ENCODE results near the gene FITM1. TPM values are rescaled to one million over a fixed set of nuclear protein-coding genes. Genes with fewer than 3 reads are reported as not detected.

The FITM1 gene
- total RNA-seq, 2 donors from 2014 or later = 2.0 TPM; not detected in 1

- intact Hi-C loops (cut with DNase I) = no loop called here
- Histone ChIP-seq H3K4me1 (replicated peaks) (no peaks in the 10 kb centered on the region), H3K27ac (no peak overlapping the region), H3K27me3 (replicated peaks; ENCODE audit: insufficient read depth) (no peaks in the 10 kb centered on the region), H3K4me3 (no peak overlapping the region), H3K36me3 (no peaks in the 10 kb centered on the region), H3K9me3 (no peaks in the 10 kb centered on the region)
- WGBS = 88% methylated on average over 2 of the region's 2 CpGs
- DNase-seq (ENCODE audit: low spot score) = no peak
- TF ChIP-seq CTCF (IDR thresholded peaks at IDR 0.05) (no peak), POLR2A (IDR thresholded peaks at IDR 0.05) (no peak), POLR2AphosphoS5 (IDR thresholded peaks at IDR 0.05) (no peak)
Measured at GRCh38 chr14:24088095-24088494, 42.4 kb upstream of the FITM1 start.

DNA sequence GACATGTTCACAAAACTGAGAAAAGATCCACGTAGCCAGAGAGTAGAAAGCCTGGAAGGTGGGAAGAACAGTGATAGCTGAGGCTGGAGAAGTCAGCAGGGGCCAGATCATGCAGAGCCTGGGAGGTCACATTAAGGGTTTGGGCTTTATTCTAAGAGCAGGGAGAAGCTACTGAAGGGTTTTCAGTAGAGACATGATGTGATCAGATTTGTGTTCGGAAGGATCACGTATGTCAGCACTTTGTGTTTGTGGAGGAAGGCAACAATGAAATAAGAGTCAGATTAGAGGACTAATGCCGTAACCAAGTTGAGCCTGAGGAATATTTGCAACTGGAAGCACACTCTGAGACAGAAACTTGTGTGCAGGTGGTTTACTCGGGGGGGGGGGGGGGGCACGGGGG, 40.6 kb upstream of the FITM1 start:
- Histone ChIP-seq H3K27ac (no peak overlapping the region), H3K9me3 (no peaks in the 10 kb centered on the region), H3K4me3 (no peak overlapping the region), H3K27me3 (replicated peaks; ENCODE audit: insufficient read depth) (no peaks in the 10 kb centered on the region), H3K36me3 (no peaks in the 10 kb centered on the region), H3K4me1 (replicated peaks) (no peaks in the 10 kb centered on the region)
- no peak for TF ChIP-seq CTCF (IDR thresholded peaks at IDR 0.05)
- no peak for TF ChIP-seq POLR2AphosphoS5 (IDR thresholded peaks at IDR 0.05)
- no peak for TF ChIP-seq POLR2A (IDR thresholded peaks at IDR 0.05)
- intact Hi-C loops (cut with DNase I) = loop anchor here (2.0 to 5.0 kb wide), 3 partner anchors 31 to 1588 kb away; no protein-coding TSS in a partner anchor
- DNase-seq (ENCODE audit: low spot score) = no peak
- WGBS = 84% methylated on average over 6 of the region's 6 CpGs

- intact Hi-C loops (cut with DNase I) = loop anchor here (5.0 kb wide), 2 partner anchors 80 to 1590 kb away; no protein-coding TSS in a partner anchor
- DNase-seq (ENCODE audit: low spot score) = no peak
Measured at GRCh38 chr14:24092110-24092504, 38.4 kb upstream of the FITM1 start.

DNA sequence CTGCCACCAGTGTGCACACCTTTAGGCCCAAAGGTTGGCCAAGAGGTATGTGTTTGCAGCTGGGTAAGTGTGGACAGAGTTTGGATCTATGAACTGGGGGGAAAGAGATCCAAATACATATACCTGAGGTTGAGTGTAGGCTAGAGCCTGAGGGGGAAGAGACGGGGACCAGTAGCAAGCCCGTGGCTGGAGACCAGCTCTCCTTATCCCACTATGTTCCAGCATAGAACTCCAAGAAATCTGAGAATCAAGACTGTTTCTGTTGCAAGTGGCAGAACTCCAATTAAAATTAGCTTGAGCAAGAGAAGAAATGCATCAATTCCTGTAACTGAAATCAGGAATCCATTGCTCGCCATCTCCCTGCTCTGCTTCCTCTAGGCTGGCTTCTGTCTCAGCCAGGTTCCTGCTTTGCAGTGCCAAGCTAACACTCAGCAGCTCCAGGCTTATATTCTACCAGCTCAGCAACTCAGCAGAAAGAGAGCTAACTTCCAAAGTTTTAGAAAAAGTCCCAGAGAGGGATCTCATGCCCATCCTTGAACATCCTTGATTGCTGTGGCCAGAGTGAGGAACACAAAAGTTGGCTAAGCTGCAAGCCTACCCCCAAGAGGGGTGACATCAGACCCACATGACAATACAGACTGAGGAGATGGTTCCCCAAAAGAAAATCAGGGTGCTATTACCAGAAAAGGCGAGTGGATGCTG, 37.8 kb upstream of the FITM1 start:
- Histone ChIP-seq H3K27ac (no peak overlapping the region), H3K4me3 (no peak overlapping the region), H3K27me3 (replicated peaks; ENCODE audit: insufficient read depth) (no peaks in the 10 kb centered on the region), H3K36me3 (no peaks in the 10 kb centered on the region), H3K9me3 (no peaks in the 10 kb centered on the region), H3K4me1 (replicated peaks) (no peaks in the 10 kb centered on the region)
- intact Hi-C loops (cut with DNase I) = loop anchor here (5.0 kb wide), 2 partner anchors 80 to 1590 kb away; no protein-coding TSS in a partner anchor
- WGBS = 77% methylated on average over 4 of the region's 4 CpGs
- no peak for TF ChIP-seq POLR2A (IDR thresholded peaks at IDR 0.05)
- TF ChIP-seq POLR2AphosphoS5 (IDR thresholded peaks at IDR 0.05) = no peak
- no peak for TF ChIP-seq CTCF (IDR thresholded peaks at IDR 0.05)
- DNase-seq (ENCODE audit: low spot score) = no peak

More at GRCh38 chr14:24092110-24092504, 38.4 kb upstream of the FITM1 start:
- H3K36me3 ChIP-seq = no peaks in the 10 kb centered on the region
- H3K9me3 ChIP-seq = no peaks in the 10 kb centered on the region
- H3K27me3 ChIP-seq (replicated peaks; ENCODE audit: insufficient read depth) = no peaks in the 10 kb centered on the region
- H3K4me1 ChIP-seq (replicated peaks) = no peaks in the 10 kb centered on the region
- no peak overlapping the region for H3K27ac ChIP-seq
- no peak for TF ChIP-seq POLR2A (IDR thresholded peaks at IDR 0.05)
- TF ChIP-seq POLR2AphosphoS5 (IDR thresholded peaks at IDR 0.05) = no peak
- no peak for TF ChIP-seq CTCF (IDR thresholded peaks at IDR 0.05)
- H3K4me3 ChIP-seq = no peak overlapping the region
